ENCODE measurements around the gene BAIAP2L1. TPM values are rescaled to one million over a fixed set of nuclear protein-coding genes. Genes with fewer than 3 reads are reported as not detected.

Gene BAIAP2L1
- total and polyA plus RNA-seq, 2 donors (not counting 3 experiments of a cell fraction or from before 2014, with no cell fraction given) = 0.32 to 1.1 TPM

DNA sequence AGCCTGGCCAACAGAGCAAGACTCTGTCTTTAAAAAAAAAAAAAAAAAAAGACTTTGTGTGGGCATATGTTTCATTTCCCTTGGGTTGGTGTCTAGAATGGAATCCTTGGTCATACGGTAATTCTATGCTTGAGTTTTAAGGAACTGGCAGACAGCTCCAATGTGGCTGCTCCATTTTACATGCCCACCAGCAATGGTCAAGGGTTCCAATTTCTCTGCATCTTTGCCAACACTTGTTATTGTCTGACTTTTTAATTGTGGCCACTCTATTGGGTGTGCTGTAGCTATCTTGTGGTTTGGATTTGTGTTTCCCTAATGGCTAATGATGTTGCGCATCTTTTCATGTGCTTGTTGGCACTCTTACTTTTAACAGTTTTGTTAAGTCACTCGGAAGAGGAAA is 61.8 kb downstream of the BAIAP2L1 start:
- Histone ChIP-seq H3K9me1 (replicated peaks; ENCODE audit: control insufficient read depth, extremely low read depth, insufficient read depth, low read length) (no peaks in the 10 kb centered on the region), H3K9ac (replicated peaks; ENCODE audit: extremely low read depth, insufficient read depth, low read length) (no peak overlapping the region), H3K4me3 (replicated peaks in 1 of 3; ENCODE audit: insufficient read depth in 1 of 3, low read depth in 1 of 3, low read length in 3 of 3) (no peak overlapping the region), H3K27ac (ENCODE audit: insufficient read depth, low read depth, low read length) (no peak overlapping the region), H4K20me1 (replicated peaks; ENCODE audit: control insufficient read depth, extremely low read depth, insufficient read depth, low read length) (no peaks in the 10 kb centered on the region), H3K4me1 (ENCODE audit: control insufficient read depth, extremely low read depth, insufficient read depth, low read length) (no peaks in the 10 kb centered on the region), H3K36me3 (ENCODE audit: control insufficient read depth in 2 of 2, extremely low read depth in 1 of 2, insufficient read depth in 2 of 2, low read length in 2 of 2) (no peaks in the 10 kb centered on the region), H3K4me2 (ENCODE audit: insufficient read depth, low read length) (no peak overlapping the region), H3K79me2 (ENCODE audit: control insufficient read depth, insufficient read depth, low read length) (no peaks in the 10 kb centered on the region), H3K27me3 (ENCODE audit: control insufficient read depth in 2 of 2, insufficient read depth in 2 of 2, low read length in 2 of 2) (no peaks in the 10 kb centered on the region), H2AFZ (ENCODE audit: low read depth, low read length) (no peak overlapping the region), H3K9me3 (replicated peaks; ENCODE audit: control insufficient read depth, insufficient read depth, low read length) (no peaks in the 10 kb centered on the region)
- no peak for DNase-seq (ENCODE audit: low read depth, low spot score)
- CTCF ChIA-PET = no interaction called here
- no peak for FAIRE-seq
- TF ChIP-seq EZH2 (IDR thresholded peaks at IDR 0.05; ENCODE audit: borderline replicate concordance, low read depth, low read length, severe bottlenecking) (no peak), POLR2A (IDR thresholded peaks at IDR 0.05; ENCODE audit: low read depth, low read length) (no peak)
- dilution Hi-C loops (cut with MboI; ENCODE audit: extremely low pct_ligation_motif_present, low sequenced_read_pairs) = no loop called here
- intact Hi-C loops (cut with micrococcal nuclease) = no loop called here
- POLR2A ChIA-PET = interaction anchor here (0.7 kb wide), 1 partner anchor 481 kb away, joined by 5 read pairs; no protein-coding TSS in a partner anchor
- no TSS peak for BruUV-seq (replicated peaks)

DNA sequence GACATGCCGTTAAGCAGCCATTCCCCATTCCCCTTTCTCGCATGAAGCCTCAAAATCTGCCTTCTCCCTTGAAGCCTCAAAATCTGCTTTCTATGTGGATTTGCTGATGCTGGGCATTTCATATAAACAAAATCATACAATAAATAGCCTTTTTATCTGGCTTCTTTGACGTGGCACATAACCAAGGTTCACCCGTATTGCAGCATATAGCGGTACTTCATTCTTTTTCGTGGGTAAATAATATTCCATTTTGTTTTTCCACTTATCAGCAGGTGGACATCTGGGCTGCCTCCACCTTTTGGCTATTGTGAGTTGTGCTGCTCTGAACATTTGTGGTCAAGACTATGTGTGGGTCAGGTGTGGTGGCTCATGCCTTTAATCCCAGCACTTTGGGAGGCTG is 62.4 kb downstream of the BAIAP2L1 start:
- no peak for TF ChIP-seq FOS (IDR thresholded peaks at IDR 0.05; ENCODE audit: borderline replicate concordance, insufficient read depth, low read length)
- TF ChIP-seq MYC (IDR thresholded peaks at IDR 0.05; ENCODE audit: low read depth, low read length) = no peak
- no peak for TF ChIP-seq POLR2AphosphoS5 (IDR thresholded peaks at IDR 0.05; ENCODE audit: insufficient read depth, low read depth, low read length)
- TF ChIP-seq, protein P1, sequence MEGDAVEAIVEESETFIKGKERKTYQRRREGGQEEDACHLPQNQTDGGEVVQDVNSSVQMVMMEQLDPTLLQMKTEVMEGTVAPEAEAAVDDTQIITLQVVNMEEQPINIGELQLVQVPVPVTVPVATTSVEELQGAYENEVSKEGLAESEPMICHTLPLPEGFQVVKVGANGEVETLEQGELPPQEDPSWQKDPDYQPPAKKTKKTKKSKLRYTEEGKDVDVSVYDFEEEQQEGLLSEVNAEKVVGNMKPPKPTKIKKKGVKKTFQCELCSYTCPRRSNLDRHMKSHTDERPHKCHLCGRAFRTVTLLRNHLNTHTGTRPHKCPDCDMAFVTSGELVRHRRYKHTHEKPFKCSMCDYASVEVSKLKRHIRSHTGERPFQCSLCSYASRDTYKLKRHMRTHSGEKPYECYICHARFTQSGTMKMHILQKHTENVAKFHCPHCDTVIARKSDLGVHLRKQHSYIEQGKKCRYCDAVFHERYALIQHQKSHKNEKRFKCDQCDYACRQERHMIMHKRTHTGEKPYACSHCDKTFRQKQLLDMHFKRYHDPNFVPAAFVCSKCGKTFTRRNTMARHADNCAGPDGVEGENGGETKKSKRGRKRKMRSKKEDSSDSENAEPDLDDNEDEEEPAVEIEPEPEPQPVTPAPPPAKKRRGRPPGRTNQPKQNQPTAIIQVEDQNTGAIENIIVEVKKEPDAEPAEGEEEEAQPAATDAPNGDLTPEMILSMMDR (IDR thresholded peaks at IDR 0.05; ENCODE audit: extremely low read depth in 1 of 2, insufficient read depth in 1 of 2, low read depth in 1 of 2, low read length in 2 of 2) = no peak
- no peak for TF ChIP-seq POLR2A (IDR thresholded peaks at IDR 0.05; ENCODE audit: low read depth, low read length)
- TF ChIP-seq, protein P2, sequence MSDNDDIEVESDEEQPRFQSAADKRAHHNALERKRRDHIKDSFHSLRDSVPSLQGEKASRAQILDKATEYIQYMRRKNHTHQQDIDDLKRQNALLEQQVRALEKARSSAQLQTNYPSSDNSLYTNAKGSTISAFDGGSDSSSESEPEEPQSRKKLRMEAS (IDR thresholded peaks at IDR 0.05; ENCODE audit: insufficient read depth, insufficient read length) = no peak
- TF ChIP-seq GATA2 (IDR thresholded peaks at IDR 0.05; ENCODE audit: insufficient read depth, insufficient read length, low read depth, low read length) = no peak
- TF ChIP-seq EZH2 (IDR thresholded peaks at IDR 0.05; ENCODE audit: borderline replicate concordance, low read depth, low read length, severe bottlenecking) = no peak
- no peak for TF ChIP-seq JUN (IDR thresholded peaks at IDR 0.05; ENCODE audit: borderline replicate concordance, insufficient read depth, insufficient read length, low read depth)
- FAIRE-seq (no peak), DNase-seq (ENCODE audit: low read depth, low spot score) (no peak)
- Histone ChIP-seq H3K27ac (ENCODE audit: insufficient read depth, low read depth, low read length) (no peak overlapping the region), H3K4me1 (ENCODE audit: control insufficient read depth, extremely low read depth, insufficient read depth, low read length) (no peaks in the 10 kb centered on the region), H3K36me3 (ENCODE audit: control insufficient read depth in 2 of 2, extremely low read depth in 1 of 2, insufficient read depth in 2 of 2, low read length in 2 of 2) (no peaks in the 10 kb centered on the region), H3K9ac (replicated peaks; ENCODE audit: extremely low read depth, insufficient read depth, low read length) (no peak overlapping the region), H3K9me1 (replicated peaks; ENCODE audit: control insufficient read depth, extremely low read depth, insufficient read depth, low read length) (no peaks in the 10 kb centered on the region), H3K9me3 (replicated peaks; ENCODE audit: control insufficient read depth, insufficient read depth, low read length) (no peaks in the 10 kb centered on the region), H3K4me3 (replicated peaks in 1 of 3; ENCODE audit: insufficient read depth in 1 of 3, low read depth in 1 of 3, low read length in 3 of 3) (no peak overlapping the region), H2AFZ (ENCODE audit: low read depth, low read length) (no peak overlapping the region), H3K79me2 (ENCODE audit: control insufficient read depth, insufficient read depth, low read length) (no peaks in the 10 kb centered on the region), H4K20me1 (replicated peaks; ENCODE audit: control insufficient read depth, extremely low read depth, insufficient read depth, low read length) (no peaks in the 10 kb centered on the region), H3K4me2 (ENCODE audit: insufficient read depth, low read length) (no peak overlapping the region), H3K27me3 (ENCODE audit: control insufficient read depth in 2 of 2, insufficient read depth in 2 of 2, low read length in 2 of 2) (no peaks in the 10 kb centered on the region)
- intact Hi-C loops (cut with micrococcal nuclease) (no loop called here), dilution Hi-C loops (cut with MboI; ENCODE audit: extremely low pct_ligation_motif_present, low sequenced_read_pairs) (no loop called here)
- BruUV-seq (replicated peaks) = no TSS peak
- POLR2A ChIA-PET = no interaction called here
- CTCF ChIA-PET = no interaction called here

Measured in endothelial cell of umbilical vein (primary cell).